ENCODE data around the gene CCNG2.

DNA sequence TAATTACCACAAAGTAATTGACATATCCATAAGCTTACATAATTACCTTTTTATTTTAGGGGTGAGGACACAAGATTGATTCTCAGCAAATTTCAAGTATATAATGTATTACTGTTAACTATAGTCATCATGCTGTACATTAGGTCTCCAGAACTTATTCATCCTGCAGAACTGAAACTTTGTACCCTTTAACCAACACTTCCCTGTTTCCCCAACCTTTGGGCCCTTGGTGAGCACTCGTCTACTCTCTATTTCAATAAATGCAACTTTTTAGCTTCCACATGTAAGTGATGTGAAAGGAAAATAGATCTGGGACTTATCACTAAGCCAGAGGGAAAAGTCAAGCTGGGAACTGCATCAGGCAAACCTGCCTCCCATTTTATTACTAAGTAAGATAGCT, 33.6 kb upstream of the CCNG2 start:
- TF ChIP-seq, protein P1, sequence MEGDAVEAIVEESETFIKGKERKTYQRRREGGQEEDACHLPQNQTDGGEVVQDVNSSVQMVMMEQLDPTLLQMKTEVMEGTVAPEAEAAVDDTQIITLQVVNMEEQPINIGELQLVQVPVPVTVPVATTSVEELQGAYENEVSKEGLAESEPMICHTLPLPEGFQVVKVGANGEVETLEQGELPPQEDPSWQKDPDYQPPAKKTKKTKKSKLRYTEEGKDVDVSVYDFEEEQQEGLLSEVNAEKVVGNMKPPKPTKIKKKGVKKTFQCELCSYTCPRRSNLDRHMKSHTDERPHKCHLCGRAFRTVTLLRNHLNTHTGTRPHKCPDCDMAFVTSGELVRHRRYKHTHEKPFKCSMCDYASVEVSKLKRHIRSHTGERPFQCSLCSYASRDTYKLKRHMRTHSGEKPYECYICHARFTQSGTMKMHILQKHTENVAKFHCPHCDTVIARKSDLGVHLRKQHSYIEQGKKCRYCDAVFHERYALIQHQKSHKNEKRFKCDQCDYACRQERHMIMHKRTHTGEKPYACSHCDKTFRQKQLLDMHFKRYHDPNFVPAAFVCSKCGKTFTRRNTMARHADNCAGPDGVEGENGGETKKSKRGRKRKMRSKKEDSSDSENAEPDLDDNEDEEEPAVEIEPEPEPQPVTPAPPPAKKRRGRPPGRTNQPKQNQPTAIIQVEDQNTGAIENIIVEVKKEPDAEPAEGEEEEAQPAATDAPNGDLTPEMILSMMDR (conservative IDR thresholded peaks at IDR 0.05 in 1 of 2, IDR thresholded peaks at IDR 0.05 in 1 of 2; ENCODE audit: extremely low read depth in 1 of 2, insufficient read depth in 1 of 2, low read depth in 1 of 2, low read length in 2 of 2) = no peak
- no peak for TF ChIP-seq EZH2 (IDR thresholded peaks at IDR 0.05; ENCODE audit: borderline replicate concordance, low read length)

Measured in mammary epithelial cell (primary cell).